K562 (cell line): ENCODE results near the gene LACTBL1. TPM values are rescaled to one million over a fixed set of nuclear protein-coding genes. Genes with fewer than 3 reads are reported as not detected.

Experiments used
- ADNP ChIP-seq: fragments of 200-800 bp; sonication (Bioruptor generic); IDR thresholded peaks from 2 replicates; pipeline ENCODE4 v1.6.1; 2016; ENCODE audit warnings: missing genetic modification characterization, missing compliant biosample characterization
- ARHGAP35 ChIP-seq: fragments of 450-650 bp; IDR thresholded peaks from 2 replicates; pipeline ENCODE4 v1.6.1; 2018; ENCODE audit not compliant: partially characterized antibody
- HMBOX1 ChIP-seq: sonication (generic); IDR thresholded peaks from 2 replicates; pipeline ENCODE4 v1.6.1; 2016
- KAT7 ChIP-seq: sonication (generic); formaldehyde crosslinking; IDR thresholded peaks from 2 replicates; pipeline ENCODE4 v1.8.0; 2022; ENCODE audit warnings: missing genetic modification reagents, mild to moderate bottlenecking, borderline replicate concordance
- KLF10 ChIP-seq: fragments of 250-450 bp; sonication (Bioruptor Pico); IDR thresholded peaks from 2 replicates; pipeline ENCODE4 v1.6.1; 2021; ENCODE audit warnings: matching md5 sums
- SMAD3 ChIP-seq: fragments of 450-650 bp; formaldehyde crosslinking; conservative IDR thresholded peaks from 2 replicates; pipeline ENCODE4 v1.4.0; 2020; ENCODE audit warnings: mild to moderate bottlenecking
- SOX6 ChIP-seq: fragments of 450-650 bp; IDR thresholded peaks from 2 replicates; pipeline ENCODE4 v1.6.1; 2014; ENCODE audit warnings: mild to moderate bottlenecking
- ZBTB40 ChIP-seq, 2 experiments: fragments of 450-650 bp in 1 of 2; sonication (generic) in 1 of 2; formaldehyde crosslinking in 1 of 2; IDR thresholded peaks; 2 replicates each; pipeline versions ENCODE4 v1.7.1 to v1.9.0; 2016 to 2022; ENCODE audit warnings: inconsistent platforms in 1 of 2, mild to moderate bottlenecking in 1 of 2, missing genetic modification reagents in 1 of 2
- polyA plus RNA-seq, 8 experiments: library from polyadenylated mRNA; depleted of rRNA in 4 of 8; stranded (reverse) in 5 of 8; unstranded in 3 of 8; fragments of >200 nt; fragmentation: Nextera tagmentation in 2 of 8; fragmentation: Illumina TruSeq in 1 of 8; extraction: Ambion mirVana in 2 of 8; extraction: Trizol in 1 of 8; gene quantifications; 2 replicates each; pipeline versions ENCODE4 v1.2.1 to v1.2.3, GENCODE V29; 2011 to 2014; ENCODE audit warnings: inconsistent platforms in 1 of 8, missing spikeins in 1 of 8
- total RNA-seq, 7 experiments: library from RNA; depleted of rRNA in 6 of 7; stranded (reverse); fragments of >200 nt in 6 of 7; fragmentation: Illumina TruSeq in 2 of 7; extraction: Trizol in 2 of 7; gene quantifications; 2 replicates each; pipeline versions ENCODE4 v1.2.1 to v1.2.3, GENCODE V29; 2011 to 2021; ENCODE audit warnings: low replicate concordance in 1 of 7
- TF ChIP-seq, protein P1 (sequence below), 2 experiments: fragments of 450-650 bp in 1 of 2; sonication (generic) in 1 of 2; formaldehyde crosslinking in 1 of 2; IDR thresholded peaks in 1 of 2; conservative IDR thresholded peaks in 1 of 2; 2 replicates each; pipeline versions ENCODE4 v1.6.1 to v1.8.1; 2016 to 2023; ENCODE audit warnings: mild to moderate bottlenecking in 2 of 2, moderate library complexity in 2 of 2, inconsistent platforms in 1 of 2, missing genetic modification reagents in 1 of 2

The LACTBL1 gene
- total and polyA plus RNA-seq, 9 of the 15 experiments (the other 6 are each of a cell fraction or from before 2014, with no cell fraction given), result not detected

DNA sequence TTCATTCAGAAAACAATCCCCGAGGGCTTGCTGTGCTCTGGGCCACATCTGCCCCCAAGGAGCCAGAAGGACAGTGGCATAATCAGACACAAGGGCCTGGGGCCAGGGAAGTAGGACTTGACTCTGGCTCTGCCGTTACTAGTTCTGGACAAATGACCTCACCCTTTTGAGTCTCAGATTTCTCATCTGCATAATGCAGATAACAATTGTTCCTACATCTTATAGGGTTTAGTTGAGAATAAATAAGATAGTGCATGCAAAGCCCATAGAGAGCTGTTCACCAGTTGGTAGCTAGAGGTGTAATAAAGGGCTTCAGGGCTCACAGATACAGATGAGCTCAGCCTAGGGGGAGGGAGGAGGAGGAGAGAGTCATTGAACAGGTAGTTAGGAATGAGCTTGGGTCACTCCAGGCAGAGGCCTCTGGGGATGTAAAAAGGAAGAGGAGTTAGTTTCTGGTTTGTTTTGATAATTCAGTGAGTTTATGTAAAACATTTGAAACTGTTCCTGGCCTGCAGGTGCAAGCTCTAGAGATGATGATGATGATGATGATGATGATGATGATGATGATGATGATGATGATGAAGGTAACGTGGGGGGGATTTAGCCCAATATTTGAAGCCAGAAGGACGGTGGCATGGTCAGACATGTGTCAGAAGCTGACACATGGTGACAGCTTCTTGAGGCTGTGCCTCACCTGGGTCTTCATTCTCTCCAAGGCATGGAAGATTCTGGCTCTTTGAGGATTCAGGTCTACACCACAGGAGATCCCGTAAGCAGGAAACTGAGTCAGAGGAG is 858 bp downstream of the LACTBL1 start (continued):
- TF ChIP-seq ZBTB40 (IDR thresholded peaks at IDR 0.05) (no peak), ZBTB40 (CRISPR knock-in tag; IDR thresholded peaks at IDR 0.05) (no peak), ADNP (no peak), SOX6 (peak; percentile 48; the same call in 1 of the 2 replicates), KLF10 (CRISPR knock-in tag) (no peak), SMAD3 (CRISPR knock-in tag) (no peak), KAT7 (CRISPR knock-in tag) (no peak), ARHGAP35 (no peak), HMBOX1 (peak; percentile 77)
- TF ChIP-seq, protein P1, sequence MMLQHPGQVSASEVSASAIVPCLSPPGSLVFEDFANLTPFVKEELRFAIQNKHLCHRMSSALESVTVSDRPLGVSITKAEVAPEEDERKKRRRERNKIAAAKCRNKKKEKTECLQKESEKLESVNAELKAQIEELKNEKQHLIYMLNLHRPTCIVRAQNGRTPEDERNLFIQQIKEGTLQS (IDR thresholded peaks at IDR 0.05), result peak; percentile 77
- TF ChIP-seq, protein P1 (CRISPR knock-in tag; conservative IDR thresholded peaks at IDR 0.05), result no peak
